ENCODE measurements around the gene NDUFS4. TPM values are rescaled to one million over a fixed set of nuclear protein-coding genes. Genes with fewer than 3 reads are reported as not detected.
A peak's percentile ranks its signal among the peaks of the same experiment; 100 is the strongest.
"Not testable (repeated sequence)": the region's sequence is repeated elsewhere in the genome, so short reads cannot be mapped to it uniquely, and the experiment has no call there.

Gene NDUFS4
- total and polyA plus RNA-seq, 9 of the 15 experiments (the other 6 are each of a cell fraction or from before 2014, with no cell fraction given): 68.7 to 313 (median 113) TPM

GRCh38 chr5:53540739-53541138 lies 19.7 kb upstream of the NDUFS4 start:
- 79% methylated on average over 7 of the region's 7 CpGs for WGBS (ENCODE audit: insufficient coverage, low coverage, missing lambda C conversion rate)
- BruUV-seq (replicated peaks); H2AFZ ChIP-seq (ENCODE audit: low read depth, low read length); POLR2A ChIA-PET; H3K36me3 ChIP-seq (ENCODE audit: control insufficient read depth, insufficient read depth, low read length); H3K27ac ChIP-seq (ENCODE audit: extremely low read depth, low read depth, low read length); DNase-seq (ENCODE audit: extremely low read depth in 1 of 4, low spot score in 3 of 4); FAIRE-seq; H3K9me3 ChIP-seq (replicated peaks; ENCODE audit: control insufficient read depth, insufficient read depth, low read depth, low read length); intact Hi-C loops (cut with micrococcal nuclease); H3K4me1 ChIP-seq (replicated peaks in 1 of 2; ENCODE audit: control insufficient read depth in 2 of 2, insufficient read depth in 2 of 2, low read length in 2 of 2); H3K9me1 ChIP-seq (ENCODE audit: control insufficient read depth, insufficient read depth, low read length); H3K4me2 ChIP-seq (ENCODE audit: insufficient read depth, low read length); H3K4me3 ChIP-seq; H3K27me3 ChIP-seq (ENCODE audit: control insufficient read depth in 2 of 2, insufficient read depth in 2 of 2, low read length in 2 of 2); H3K79me2 ChIP-seq (ENCODE audit: control insufficient read depth, insufficient read depth, low read length); in situ Hi-C loops (cut with MboI); CTCF ChIA-PET (ENCODE audit: low intra/inter-chr PET ratio); ATAC-seq; H3K9ac ChIP-seq (ENCODE audit: insufficient read depth in 1 of 2, low read depth in 2 of 2, low read length in 2 of 2); H4K20me1 ChIP-seq (replicated peaks; ENCODE audit: control insufficient read depth, insufficient read depth, low read length): not testable (repeated sequence)
- TF ChIP-seq CHAMP1 (IDR thresholded peaks at IDR 0.05): peak; percentile 24; the same call in 1 of the 2 replicates
- peak; percentile 55 for TF ChIP-seq NFYB (IDR thresholded peaks at IDR 0.05; ENCODE audit: extremely low read depth, insufficient read length)

DNA sequence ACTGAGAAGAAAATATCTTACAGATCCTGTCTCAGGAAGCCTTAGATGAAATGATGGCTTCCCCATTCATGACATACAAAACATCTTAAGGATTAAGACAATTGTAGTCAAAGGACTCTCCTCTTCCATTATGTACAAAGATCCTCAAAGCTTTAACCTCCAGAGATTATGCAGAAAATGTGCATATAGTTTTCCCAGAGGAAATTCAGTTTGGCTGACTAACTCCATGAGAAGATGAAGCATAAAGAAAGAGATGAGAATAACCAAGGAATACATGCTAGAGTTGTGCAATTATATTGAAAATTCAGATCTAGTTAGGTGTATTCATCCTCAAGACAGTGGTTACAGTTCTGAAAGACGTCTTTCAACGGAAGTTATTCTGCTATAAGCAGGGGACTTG lies 18.6 kb upstream of the NDUFS4 start:
- WGBS (ENCODE audit: insufficient coverage, low coverage, missing lambda C conversion rate): 93% methylated on average over 2 of the region's 2 CpGs
- Histone ChIP-seq H3K27ac (ENCODE audit: extremely low read depth, low read depth, low read length) (no peak overlapping the region), H3K4me3 (no peak overlapping the region), H3K4me2 (ENCODE audit: insufficient read depth, low read length) (no peak overlapping the region), H3K4me1 (replicated peaks in 1 of 2; ENCODE audit: control insufficient read depth in 2 of 2, insufficient read depth in 2 of 2, low read length in 2 of 2) (peaks cover 0 to 5% of the 10 kb centered on the region in 2 experiments; a peak in 1 of 5 replicates), H3K9me3 (replicated peaks; ENCODE audit: control insufficient read depth, insufficient read depth, low read depth, low read length) (no peaks in the 10 kb centered on the region), H3K79me2 (ENCODE audit: control insufficient read depth, insufficient read depth, low read length) (no peaks in the 10 kb centered on the region), H3K36me3 (ENCODE audit: control insufficient read depth, insufficient read depth, low read length) (no peaks in the 10 kb centered on the region), H4K20me1 (replicated peaks; ENCODE audit: control insufficient read depth, insufficient read depth, low read length) (no peaks in the 10 kb centered on the region), H3K9me1 (ENCODE audit: control insufficient read depth, insufficient read depth, low read length) (no peaks in the 10 kb centered on the region), H3K9ac (ENCODE audit: insufficient read depth in 1 of 2, low read depth in 2 of 2, low read length in 2 of 2) (no peak overlapping the region), H2AFZ (ENCODE audit: low read depth, low read length) (no peak overlapping the region), H3K27me3 (ENCODE audit: control insufficient read depth in 2 of 2, insufficient read depth in 2 of 2, low read length in 2 of 2) (no peaks in the 10 kb centered on the region)
- ATAC-seq (no peak), DNase-seq (ENCODE audit: extremely low read depth in 1 of 4, low spot score in 3 of 4) (no peak), FAIRE-seq (no peak)
- ChIA-PET POLR2A (no interaction called here), CTCF (ENCODE audit: low intra/inter-chr PET ratio) (no interaction called here)
- no peak for TF ChIP-seq TRIM28 (IDR thresholded peaks at IDR 0.05)
- no peak for TF ChIP-seq ETV1 (tag; conservative IDR thresholded peaks at IDR 0.05; ENCODE audit: low read depth)
- TF ChIP-seq ARID3B (CRISPR knock-in tag; IDR thresholded peaks at IDR 0.05; ENCODE audit: borderline replicate concordance): no peak
- TF ChIP-seq CTBP1 (IDR thresholded peaks at IDR 0.05; ENCODE audit: borderline replicate concordance): no peak
- TF ChIP-seq PCBP2 (IDR thresholded peaks at IDR 0.05; ENCODE audit: low read depth, low read length, poor library complexity, severe bottlenecking): no peak
- TF ChIP-seq HCFC1 (IDR thresholded peaks at IDR 0.05; ENCODE audit: low read depth, low read length): no peak
- intact Hi-C loops (cut with micrococcal nuclease) (no loop called here), in situ Hi-C loops (cut with MboI) (no loop called here)
- BruUV-seq (replicated peaks): no TSS peak
